Measurements from ENCODE around the gene CST9L.

The CST9L gene

DNA sequence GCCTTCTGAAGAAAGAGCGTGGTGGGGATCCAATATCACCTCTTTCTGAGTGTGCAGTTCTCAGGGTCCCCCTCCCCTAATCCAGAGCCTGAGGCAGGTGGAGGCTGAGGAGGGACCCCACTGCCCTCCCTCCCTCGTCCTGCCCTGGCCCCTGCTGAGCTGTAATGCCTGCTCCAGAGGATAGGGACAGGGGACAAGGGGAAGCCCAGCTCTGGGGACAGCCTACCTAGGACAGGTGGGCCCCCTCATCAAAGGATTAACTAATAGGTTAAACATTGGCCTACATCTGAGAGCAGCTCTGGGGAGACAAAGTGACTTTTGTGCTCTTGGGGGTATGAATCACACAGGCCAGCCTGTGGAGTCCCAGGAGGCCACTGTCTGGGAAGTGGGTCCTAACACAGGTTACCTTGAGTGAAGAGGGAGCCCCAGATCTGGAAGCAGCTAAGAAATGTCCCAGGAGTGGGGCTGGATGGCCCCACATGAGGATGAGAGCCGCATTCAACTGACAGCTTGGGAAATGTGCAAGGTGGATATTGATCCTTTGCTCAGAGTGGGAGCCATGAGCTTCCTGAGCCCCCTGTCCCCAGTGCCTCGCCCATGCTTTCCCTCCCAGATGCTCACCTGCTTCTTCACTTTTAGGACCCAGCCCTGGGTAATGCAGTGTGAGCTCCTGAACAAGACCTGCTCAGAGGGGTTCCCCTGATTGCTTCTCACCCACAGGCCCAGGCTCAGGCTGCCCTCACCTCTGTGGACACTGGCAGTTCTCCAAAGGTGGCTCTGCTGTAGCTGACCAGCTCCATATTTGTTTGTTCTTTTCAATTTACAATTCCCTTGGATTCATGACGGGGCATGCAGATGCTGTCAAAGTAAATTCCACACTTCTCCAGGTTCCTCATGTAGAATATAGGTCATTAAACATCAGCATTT, 17.8 kb upstream of the CST9L start:
- no peak overlapping the region for H3K4ac ChIP-seq (ENCODE audit: low read length)
- no CpG with 5 or more reads among the region's 5 CpGs for WGBS, 2 donors (ENCODE audit: extremely low coverage in 2 of 2, insufficient read length in 2 of 2, insufficient replicate concordance in 1 of 2)
- H3K14ac ChIP-seq (ENCODE audit: low read length), result no peak overlapping the region
- H2BK120ac ChIP-seq (ENCODE audit: low read depth, low read length), result no peak overlapping the region
- DNase-seq (ENCODE audit: low spot score), result no peak
- peak overlapping the region; percentile 48 for H3K18ac ChIP-seq (ENCODE audit: low read length)
- H3K27ac ChIP-seq (replicated peaks; ENCODE audit: low read length), result no peak overlapping the region
- no peak overlapping the region for H2BK12ac ChIP-seq (ENCODE audit: low read length)
- H3K27me3 ChIP-seq (ENCODE audit: control insufficient read depth in 3 of 3, insufficient read depth in 3 of 3, low read depth in 1 of 3, low read length in 3 of 3), result peaks cover 0 to 13% (median 0%) of the 10 kb centered on the region in 3 experiments
- H3K79me1 ChIP-seq (ENCODE audit: low read depth, low read length), result no peaks in the 10 kb centered on the region
- H4K8ac ChIP-seq (ENCODE audit: low read depth, low read length), result no peak overlapping the region
- H4K91ac ChIP-seq (ENCODE audit: low read depth, low read length, poor library complexity), result no peak overlapping the region
- no peak overlapping the region for H3K23ac ChIP-seq (ENCODE audit: low read depth, low read length, poor library complexity)
- H3K4me2 ChIP-seq (ENCODE audit: insufficient read depth, low read length, poor library complexity, severe bottlenecking), result no peak overlapping the region
- no peaks in the 10 kb centered on the region for H3K9me3 ChIP-seq (replicated peaks in 1 of 2; ENCODE audit: control insufficient read depth in 2 of 2, insufficient read depth in 1 of 2, low read depth in 1 of 2, low read length in 2 of 2)
- no peak overlapping the region for H2AK5ac ChIP-seq (ENCODE audit: low read depth, low read length)
- no peak overlapping the region for H2AFZ ChIP-seq (ENCODE audit: low read length)
- peak overlapping the region; percentile 9 for H2BK15ac ChIP-seq (ENCODE audit: low read length)
- H3K4me3 ChIP-seq (ENCODE audit: low read length in 2 of 2), result no peak overlapping the region
- no peaks in the 10 kb centered on the region for H3K36me3 ChIP-seq (replicated peaks in 1 of 2; ENCODE audit: control insufficient read depth in 2 of 2, insufficient read depth in 2 of 2, low read length in 2 of 2)
- H3K4me1 ChIP-seq (ENCODE audit: control insufficient read depth in 2 of 2, insufficient read depth in 1 of 2, low read depth in 1 of 2, low read length in 2 of 2), result peaks cover 0 to 2% of the 10 kb centered on the region in 2 donors
- H3K9ac ChIP-seq (ENCODE audit: low read depth, low read length, poor library complexity), result no peak overlapping the region
- H2BK5ac ChIP-seq (ENCODE audit: low read length), result no peak overlapping the region

DNA sequence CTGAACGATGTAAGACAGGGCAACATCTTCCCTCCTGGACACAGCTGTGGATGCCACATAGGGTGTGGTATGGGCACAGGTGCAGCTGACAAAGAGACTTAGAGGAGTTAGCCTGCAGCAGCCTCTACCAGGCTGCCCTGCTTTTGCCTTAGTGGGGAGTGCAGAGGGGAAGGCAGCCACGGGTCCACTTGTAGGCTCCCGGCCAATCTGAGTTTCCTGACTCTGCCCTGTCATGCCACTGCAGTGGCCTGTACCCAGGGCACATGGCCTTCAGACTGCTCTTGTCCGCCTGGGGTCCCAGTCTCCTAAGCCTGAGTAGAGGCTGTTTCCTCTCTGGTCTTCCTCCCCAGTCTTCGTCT, 17.1 kb upstream of the CST9L start:
- Histone ChIP-seq H3K18ac (ENCODE audit: low read length) (no peak overlapping the region), H3K27ac (replicated peaks; ENCODE audit: low read length) (no peak overlapping the region), H3K4ac (ENCODE audit: low read length) (no peak overlapping the region), H2BK12ac (ENCODE audit: low read length) (no peak overlapping the region), H2BK15ac (ENCODE audit: low read length) (peak overlapping the region; percentile 9), H3K36me3 (replicated peaks in 1 of 2; ENCODE audit: control insufficient read depth in 2 of 2, insufficient read depth in 2 of 2, low read length in 2 of 2) (no peaks in the 10 kb centered on the region), H3K4me1 (ENCODE audit: control insufficient read depth in 2 of 2, insufficient read depth in 1 of 2, low read depth in 1 of 2, low read length in 2 of 2) (peaks cover 0 to 2% of the 10 kb centered on the region in 2 donors), H3K23ac (ENCODE audit: low read depth, low read length, poor library complexity) (no peak overlapping the region), H3K9ac (ENCODE audit: low read depth, low read length, poor library complexity) (no peak overlapping the region), H3K27me3 (ENCODE audit: control insufficient read depth in 3 of 3, insufficient read depth in 3 of 3, low read depth in 1 of 3, low read length in 3 of 3) (peaks cover 0 to 13% (median 0%) of the 10 kb centered on the region in 3 experiments), H3K9me3 (replicated peaks in 1 of 2; ENCODE audit: control insufficient read depth in 2 of 2, insufficient read depth in 1 of 2, low read depth in 1 of 2, low read length in 2 of 2) (no peaks in the 10 kb centered on the region), H3K14ac (ENCODE audit: low read length) (no peak overlapping the region), H2BK120ac (ENCODE audit: low read depth, low read length) (no peak overlapping the region), H3K79me1 (ENCODE audit: low read depth, low read length) (no peaks in the 10 kb centered on the region), H3K4me3 (ENCODE audit: low read length in 2 of 2) (no peak overlapping the region), H2AK5ac (ENCODE audit: low read depth, low read length) (no peak overlapping the region), H4K8ac (ENCODE audit: low read depth, low read length) (no peak overlapping the region), H2AFZ (ENCODE audit: low read length) (no peak overlapping the region), H4K91ac (ENCODE audit: low read depth, low read length, poor library complexity) (no peak overlapping the region), H3K4me2 (ENCODE audit: insufficient read depth, low read length, poor library complexity, severe bottlenecking) (no peak overlapping the region), H2BK5ac (ENCODE audit: low read length) (no peak overlapping the region)
- no peak for DNase-seq (ENCODE audit: low spot score)
- no CpG with 5 or more reads among the region's 5 CpGs for WGBS, 2 donors (ENCODE audit: extremely low coverage in 2 of 2, insufficient read length in 2 of 2, insufficient replicate concordance in 1 of 2)

DNA sequence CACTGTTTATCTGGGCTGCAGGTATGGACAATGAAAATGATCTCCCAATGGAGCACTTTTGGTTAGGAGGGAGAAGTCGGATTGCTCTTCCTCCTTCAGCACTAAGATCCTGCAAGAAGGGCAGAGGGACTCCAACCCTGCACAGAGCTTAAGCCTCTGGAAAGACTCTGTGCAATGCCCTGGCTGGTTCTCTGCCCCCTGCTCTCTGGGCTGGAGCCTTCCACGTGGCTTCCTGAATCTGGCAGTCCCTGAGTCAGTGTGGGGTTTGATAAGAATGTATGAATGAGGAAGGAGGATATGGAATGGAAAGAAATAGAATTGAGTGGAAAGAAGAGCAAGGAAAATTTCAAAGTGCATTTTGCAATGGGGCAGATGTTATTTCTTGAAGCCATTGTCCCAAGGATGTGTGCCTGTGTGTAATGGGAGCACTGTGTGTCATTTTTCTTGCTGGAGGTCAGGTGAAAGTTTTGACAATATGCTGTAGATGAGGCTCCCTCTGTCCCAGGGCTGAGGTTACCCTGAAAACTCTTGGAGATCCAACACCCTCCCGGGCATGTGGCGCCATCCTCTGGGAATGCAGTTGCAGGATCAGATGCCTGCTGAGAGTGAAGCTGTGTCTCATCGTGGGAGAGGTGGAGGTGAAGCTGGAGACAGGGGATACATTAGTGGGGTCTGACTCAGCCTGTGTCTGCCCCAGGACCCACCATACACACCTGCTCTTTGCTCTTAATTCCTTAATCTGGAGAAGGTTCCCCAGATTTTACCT, 16.3 kb upstream of the CST9L start:
- no peaks in the 10 kb centered on the region for H3K79me1 ChIP-seq (ENCODE audit: low read depth, low read length)
- no peak overlapping the region for H2BK15ac ChIP-seq (ENCODE audit: low read length)
- peaks cover 0 to 2% of the 10 kb centered on the region in 2 donors for H3K4me1 ChIP-seq (ENCODE audit: control insufficient read depth in 2 of 2, insufficient read depth in 1 of 2, low read depth in 1 of 2, low read length in 2 of 2)
- no peak overlapping the region for H3K14ac ChIP-seq (ENCODE audit: low read length)
- H3K36me3 ChIP-seq (replicated peaks in 1 of 2; ENCODE audit: control insufficient read depth in 2 of 2, insufficient read depth in 2 of 2, low read length in 2 of 2), result no peaks in the 10 kb centered on the region
- H3K4me3 ChIP-seq (ENCODE audit: low read length in 2 of 2), result no peak overlapping the region
- H3K9me3 ChIP-seq (replicated peaks in 1 of 2; ENCODE audit: control insufficient read depth in 2 of 2, insufficient read depth in 1 of 2, low read depth in 1 of 2, low read length in 2 of 2), result no peaks in the 10 kb centered on the region
- H4K91ac ChIP-seq (ENCODE audit: low read depth, low read length, poor library complexity), result no peak overlapping the region
- no peak overlapping the region for H2BK120ac ChIP-seq (ENCODE audit: low read depth, low read length)
- peaks cover 0 to 13% (median 0%) of the 10 kb centered on the region in 3 experiments for H3K27me3 ChIP-seq (ENCODE audit: control insufficient read depth in 3 of 3, insufficient read depth in 3 of 3, low read depth in 1 of 3, low read length in 3 of 3)
- H2AK5ac ChIP-seq (ENCODE audit: low read depth, low read length), result no peak overlapping the region
- no peak overlapping the region for H3K9ac ChIP-seq (ENCODE audit: low read depth, low read length, poor library complexity)
- H2BK5ac ChIP-seq (ENCODE audit: low read length), result no peak overlapping the region
- H3K4ac ChIP-seq (ENCODE audit: low read length), result no peak overlapping the region
- no peak overlapping the region for H2AFZ ChIP-seq (ENCODE audit: low read length)
- H3K4me2 ChIP-seq (ENCODE audit: insufficient read depth, low read length, poor library complexity, severe bottlenecking), result no peak overlapping the region
- WGBS, 2 donors (ENCODE audit: extremely low coverage in 2 of 2, insufficient read length in 2 of 2, insufficient replicate concordance in 1 of 2), result no CpG with 5 or more reads among the region's 5 CpGs
- DNase-seq (ENCODE audit: low spot score), result no peak
- no peak overlapping the region for H2BK12ac ChIP-seq (ENCODE audit: low read length)
- no peak overlapping the region for H3K27ac ChIP-seq (replicated peaks; ENCODE audit: low read length)
- H3K18ac ChIP-seq (ENCODE audit: low read length), result no peak overlapping the region
- no peak overlapping the region for H3K23ac ChIP-seq (ENCODE audit: low read depth, low read length, poor library complexity)
- no peak overlapping the region for H4K8ac ChIP-seq (ENCODE audit: low read depth, low read length)

DNA sequence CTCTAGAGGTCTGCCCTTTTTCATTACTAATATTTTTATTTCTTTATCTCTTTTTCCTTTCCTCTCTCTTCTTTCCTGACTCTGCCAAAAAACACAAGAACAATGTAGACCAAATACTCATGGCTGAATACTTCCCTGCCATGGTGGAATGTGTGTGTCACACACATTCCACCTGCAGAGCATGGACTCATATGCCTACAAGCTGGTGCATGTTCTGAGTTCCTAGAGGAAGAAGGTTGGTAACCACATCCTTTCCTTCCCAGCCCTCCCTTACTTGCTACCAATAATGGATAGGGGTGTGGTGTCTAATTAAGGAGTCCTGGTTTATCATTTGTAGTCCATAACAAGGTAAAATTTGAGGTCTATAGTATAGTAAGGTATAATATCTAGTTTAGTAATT, 15.2 kb upstream of the CST9L start:
- H3K9me3 ChIP-seq (replicated peaks in 1 of 2; ENCODE audit: control insufficient read depth in 2 of 2, insufficient read depth in 1 of 2, low read depth in 1 of 2, low read length in 2 of 2), result no peaks in the 10 kb centered on the region
- no peak overlapping the region for H2BK12ac ChIP-seq (ENCODE audit: low read length)
- H3K4ac ChIP-seq (ENCODE audit: low read length), result no peak overlapping the region
- H2BK120ac ChIP-seq (ENCODE audit: low read depth, low read length), result no peak overlapping the region
- H3K4me2 ChIP-seq (ENCODE audit: insufficient read depth, low read length, poor library complexity, severe bottlenecking), result no peak overlapping the region
- H3K36me3 ChIP-seq (replicated peaks in 1 of 2; ENCODE audit: control insufficient read depth in 2 of 2, insufficient read depth in 2 of 2, low read length in 2 of 2), result no peaks in the 10 kb centered on the region
- no peak overlapping the region for H2BK5ac ChIP-seq (ENCODE audit: low read length)
- peaks cover 0 to 13% (median 0%) of the 10 kb centered on the region in 3 experiments for H3K27me3 ChIP-seq (ENCODE audit: control insufficient read depth in 3 of 3, insufficient read depth in 3 of 3, low read depth in 1 of 3, low read length in 3 of 3)
- H3K9ac ChIP-seq (ENCODE audit: low read depth, low read length, poor library complexity), result no peak overlapping the region
- no peak overlapping the region for H4K91ac ChIP-seq (ENCODE audit: low read depth, low read length, poor library complexity)
- DNase-seq (ENCODE audit: low spot score), result no peak
- no peak overlapping the region for H3K4me3 ChIP-seq (ENCODE audit: low read length in 2 of 2)
- no peak overlapping the region for H3K14ac ChIP-seq (ENCODE audit: low read length)
- no peak overlapping the region for H4K8ac ChIP-seq (ENCODE audit: low read depth, low read length)
- H3K4me1 ChIP-seq (ENCODE audit: control insufficient read depth in 2 of 2, insufficient read depth in 1 of 2, low read depth in 1 of 2, low read length in 2 of 2), result peaks cover 0 to 2% of the 10 kb centered on the region in 2 donors
- H2BK15ac ChIP-seq (ENCODE audit: low read length), result no peak overlapping the region
- H2AFZ ChIP-seq (ENCODE audit: low read length), result no peak overlapping the region
- no peaks in the 10 kb centered on the region for H3K79me1 ChIP-seq (ENCODE audit: low read depth, low read length)
- no peak overlapping the region for H3K23ac ChIP-seq (ENCODE audit: low read depth, low read length, poor library complexity)
- no peak overlapping the region for H2AK5ac ChIP-seq (ENCODE audit: low read depth, low read length)
- H3K18ac ChIP-seq (ENCODE audit: low read length), result no peak overlapping the region
- no peak overlapping the region for H3K27ac ChIP-seq (replicated peaks; ENCODE audit: low read length)
